Naive thymus-derived CD4-positive, alpha-beta T cell (primary cell): ENCODE measurements around the gene TIRAP. TPM values are rescaled to one million over a fixed set of nuclear protein-coding genes. Genes with fewer than 3 reads are reported as not detected.

Source experiments
- ATAC-seq: fragments of 150-1000 bp; cut with Tn5 transposase; 2 replicates; pipeline ENCODE4 v1.10.0; 2021; ENCODE audit warnings: mild to moderate bottlenecking, moderate library complexity
- CTCF ChIA-PET: fragments of 350-600 bp; sonication (Branson Sonifier 250); formaldehyde crosslinking; loops from one replicate; lab custom pipeline; 2021; ENCODE audit warnings: antibody characterized with exemption; lab: Charles Lee
- POLR2A ChIA-PET: fragments of 350-600 bp; sonication (Branson Sonifier 250); formaldehyde crosslinking; loops from one replicate; lab custom pipeline; 2021; ENCODE audit warnings: antibody characterized with exemption, inconsistent platforms; lab: Charles Lee
- DNase-seq, 9 donors: peaks; one replicate each; pipeline versions ENCODE4 v3.0.0 to v3.0.0-alpha.2; 2020 to 2022; ENCODE audit warnings: mixed read lengths in 1 of 9
- H3K27ac ChIP-seq: one replicate; pipeline ENCODE4 v1.7.0; 2013; ENCODE audit warnings: mild to moderate bottlenecking, low read depth, low read length, moderate library complexity
- H3K27me3 ChIP-seq, 2 donors: one replicate each; pipeline ENCODE4 v1.7.0; 2013; ENCODE audit warnings: low read length in 2 of 2, mild to moderate bottlenecking in 2 of 2, moderate library complexity in 2 of 2; ENCODE audit not compliant: control insufficient read depth in 2 of 2, insufficient read depth in 2 of 2
- H3K36me3 ChIP-seq, 3 experiments: 1 replicate in 2 of 3; 2 replicates in 1 of 3; pipeline ENCODE4 v1.7.0; 2013; ENCODE audit warnings: low read length in 3 of 3, mild to moderate bottlenecking in 3 of 3, moderate library complexity in 1 of 3; ENCODE audit not compliant: insufficient read depth in 3 of 3, control insufficient read depth in 2 of 3
- H3K4me1 ChIP-seq, 2 donors: one replicate each; pipeline ENCODE4 v1.7.0; 2013; ENCODE audit warnings: low read length in 2 of 2, mild to moderate bottlenecking in 2 of 2, moderate library complexity in 1 of 2; ENCODE audit not compliant: control insufficient read depth in 2 of 2, insufficient read depth in 2 of 2
- H3K4me3 ChIP-seq: 2 replicates; pipeline ENCODE4 v1.7.0; 2013; ENCODE audit warnings: mild to moderate bottlenecking, low read length
- H3K9me3 ChIP-seq, 3 experiments: 1 replicate in 2 of 3; 2 replicates in 1 of 3; pipeline ENCODE4 v1.7.0; 2013; ENCODE audit warnings: low read length in 3 of 3; ENCODE audit not compliant: control insufficient read depth in 2 of 3
- H3K27ac Mint-ChIP-seq, 9 donors: one replicate each; pipeline ENCODE4 v1.8.0; 2020 to 2022; ENCODE audit warnings: mixed read lengths in 9 of 9, mild to moderate bottlenecking in 8 of 9, moderate library complexity in 5 of 9, inconsistent platforms in 2 of 9
- H3K27me3 Mint-ChIP-seq, 5 donors: one replicate each; pipeline ENCODE4 v1.8.0; 2021 to 2022; ENCODE audit warnings: mixed read lengths in 5 of 5, mild to moderate bottlenecking in 1 of 5
- H3K36me3 Mint-ChIP-seq, 5 donors: one replicate each; pipeline ENCODE4 v1.8.0; 2020 to 2022; ENCODE audit warnings: mixed read lengths in 5 of 5, mild to moderate bottlenecking in 3 of 5, inconsistent platforms in 1 of 5
- H3K4me1 Mint-ChIP-seq, 7 donors: one replicate each; pipeline ENCODE4 v1.8.0; 2020 to 2022; ENCODE audit warnings: mixed read lengths in 7 of 7, mild to moderate bottlenecking in 3 of 7, inconsistent platforms in 1 of 7
- H3K4me3 Mint-ChIP-seq, 10 donors: one replicate each; pipeline ENCODE4 v1.8.0; 2020 to 2022; ENCODE audit warnings: mild to moderate bottlenecking in 10 of 10, mixed read lengths in 10 of 10, moderate library complexity in 6 of 10, inconsistent platforms in 2 of 10
- H3K9me3 Mint-ChIP-seq, 11 donors: one replicate each; pipeline ENCODE4 v1.8.0; 2020 to 2022; ENCODE audit warnings: mixed read lengths in 11 of 11, mild to moderate bottlenecking in 4 of 11, inconsistent platforms in 1 of 11, moderate library complexity in 1 of 11
- intact Hi-C, 2 donors: fragments of 100-400 bp; cut with micrococcal nuclease; formaldehyde crosslinking; loops; one replicate each; pipeline ENCODE4 v1.15.1; 2023
- polyA plus RNA-seq, 2 donors: library from polyadenylated mRNA; unstranded; fragments of 300-500 nt; fragmentation: Illumina TruSeq; gene quantifications; one replicate each; pipeline ENCODE4 v1.2.3, GENCODE V29; 2021
- total RNA-seq, 6 experiments: library from RNA in 5 of 6; stranded (reverse) in 5 of 6; gene quantifications; 1 replicate in 5 of 6; 2 replicates in 1 of 6; pipeline ENCODE4 v1.2.3 and lab custom pipeline; 2021 to 2026

Gene TIRAP
- total and polyA plus RNA-seq, 7 experiments from 2014 or later = 9.6 to 21.5 (median 16.3) TPM

GRCh38 chr11:126337126-126337473 lies 54.2 kb downstream of the TIRAP start:
- H3K4me3 ChIP-seq = no peak overlapping the region
- H3K27me3 ChIP-seq = no peaks in the 10 kb centered on the region
- no peaks in the 10 kb centered on the region for H3K27me3 Mint-ChIP-seq
- H3K9me3 Mint-ChIP-seq = no peaks in the 10 kb centered on the region
- CTCF ChIA-PET = interaction anchor here (1.3 kb wide), 1 partner anchor 19 kb away, joined by 3 read pairs; no protein-coding TSS in a partner anchor
- H3K9me3 ChIP-seq = no peaks in the 10 kb centered on the region
- no peak overlapping the region for H3K27ac ChIP-seq
- peak overlapping the region in 1 of 9 donors; percentile 4 for H3K27ac Mint-ChIP-seq
- H3K36me3 Mint-ChIP-seq = peaks cover 6 to 52% (median 16%) of the 10 kb centered on the region in 5 donors
- intact Hi-C loops = no loop called here
- POLR2A ChIA-PET = no interaction called here
- H3K36me3 ChIP-seq = peaks cover 0 to 76% (median 16%) of the 10 kb centered on the region in 3 experiments
- no peaks in the 10 kb centered on the region for H3K4me1 ChIP-seq
- peaks cover 0 to 28% (median 8%) of the 10 kb centered on the region in 7 donors for H3K4me1 Mint-ChIP-seq
- DNase-seq (no peak), ATAC-seq (no peak)
- H3K4me3 Mint-ChIP-seq = no peak overlapping the region

- ChIA-PET CTCF (interaction anchor here (1.3 kb wide), 1 partner anchor 18 kb away, joined by 3 read pairs; no protein-coding TSS in a partner anchor), POLR2A (no interaction called here)
- H3K9me3 Mint-ChIP-seq = peaks cover 0 to 1% (median 0%) of the 10 kb centered on the region in 11 donors
- no peak overlapping the region for H3K4me3 Mint-ChIP-seq
- DNase-seq = no peak
- intact Hi-C loops = no loop called here
- no peaks in the 10 kb centered on the region for H3K9me3 ChIP-seq
- no peaks in the 10 kb centered on the region for H3K27me3 ChIP-seq
- H3K27ac ChIP-seq = no peak overlapping the region
- H3K27ac Mint-ChIP-seq = peak overlapping the region in 1 of 9 donors; percentile 4
- H3K36me3 Mint-ChIP-seq = peaks cover 6 to 57% (median 20%) of the 10 kb centered on the region in 5 donors
- H3K4me3 ChIP-seq = no peak overlapping the region
- no peak for ATAC-seq
- H3K4me1 ChIP-seq = no peaks in the 10 kb centered on the region
- no peaks in the 10 kb centered on the region for H3K27me3 Mint-ChIP-seq
- H3K36me3 ChIP-seq = peaks cover 0 to 76% (median 12%) of the 10 kb centered on the region in 3 experiments
- peaks cover 0 to 27% (median 8%) of the 10 kb centered on the region in 7 donors for H3K4me1 Mint-ChIP-seq
These were observed 54.8 kb downstream of the TIRAP start for GRCh38 chr11:126337474-126338241.

- CTCF ChIA-PET = no interaction called here
- Mint-ChIP-seq H3K4me1 (peaks cover 0 to 27% (median 8%) of the 10 kb centered on the region in 7 donors), H3K27ac (peak overlapping the region in 5 of 9 donors; percentile 19 to 65 (median 35)), H3K9me3 (peaks cover 0 to 1% (median 0%) of the 10 kb centered on the region in 11 donors), H3K4me3 (no peak overlapping the region), H3K27me3 (no peaks in the 10 kb centered on the region), H3K36me3 (peaks cover 6 to 53% (median 17%) of the 10 kb centered on the region in 5 donors)
- DNase-seq (no peak), ATAC-seq (no peak)
- Histone ChIP-seq H3K9me3 (no peaks in the 10 kb centered on the region), H3K4me1 (no peaks in the 10 kb centered on the region), H3K27me3 (no peaks in the 10 kb centered on the region), H3K36me3 (peaks cover 0 to 75% (median 12%) of the 10 kb centered on the region in 3 experiments), H3K4me3 (no peak overlapping the region), H3K27ac (no peak overlapping the region)
- POLR2A ChIA-PET = interaction anchor here (0.6 kb wide), 1 partner anchor 417 kb away, joined by 3 read pairs; no protein-coding TSS in a partner anchor
- intact Hi-C loops = no loop called here
These were observed 55.6 kb downstream of the TIRAP start for GRCh38 chr11:126338346-126339055.

- no peaks in the 10 kb centered on the region for H3K27me3 ChIP-seq
- H3K9me3 ChIP-seq = no peaks in the 10 kb centered on the region
- no peaks in the 10 kb centered on the region for H3K4me1 ChIP-seq
- ATAC-seq = no peak
- Mint-ChIP-seq H3K27me3 (no peaks in the 10 kb centered on the region), H3K27ac (peak overlapping the region in 4 of 9 donors; percentile 19 to 70 (median 50)), H3K9me3 (peaks cover 0 to 1% (median 0%) of the 10 kb centered on the region in 11 donors), H3K4me1 (peaks cover 0 to 27% (median 8%) of the 10 kb centered on the region in 7 donors), H3K36me3 (peaks cover 6 to 51% (median 18%) of the 10 kb centered on the region in 5 donors), H3K4me3 (no peak overlapping the region)
- peaks cover 0 to 80% (median 12%) of the 10 kb centered on the region in 3 experiments for H3K36me3 ChIP-seq
- POLR2A ChIA-PET = no interaction called here
- intact Hi-C loops = no loop called here
- no peak for DNase-seq
- CTCF ChIA-PET = no interaction called here
- H3K27ac ChIP-seq = no peak overlapping the region
- H3K4me3 ChIP-seq = no peak overlapping the region
These were observed 56.4 kb downstream of the TIRAP start for GRCh38 chr11:126339073-126339862.

- peaks cover 3 to 56% (median 20%) of the 10 kb centered on the region in 5 donors for H3K36me3 Mint-ChIP-seq
- no peaks in the 10 kb centered on the region for H3K4me1 ChIP-seq
- H3K27me3 ChIP-seq = no peaks in the 10 kb centered on the region
- H3K4me1 Mint-ChIP-seq = peaks cover 0 to 25% (median 6%) of the 10 kb centered on the region in 7 donors
- CTCF ChIA-PET = no interaction called here
- no peak overlapping the region for H3K4me3 ChIP-seq
- H3K4me3 Mint-ChIP-seq = no peak overlapping the region
- intact Hi-C loops = no loop called here
- H3K9me3 Mint-ChIP-seq = peaks cover 0 to 1% (median 0%) of the 10 kb centered on the region in 11 donors
- no peaks in the 10 kb centered on the region for H3K27me3 Mint-ChIP-seq
- peaks cover 0 to 80% (median 12%) of the 10 kb centered on the region in 3 experiments for H3K36me3 ChIP-seq
- no peak overlapping the region for H3K27ac Mint-ChIP-seq
- POLR2A ChIA-PET = no interaction called here
- no peaks in the 10 kb centered on the region for H3K9me3 ChIP-seq
- no peak for ATAC-seq
- no peak for DNase-seq
- H3K27ac ChIP-seq = no peak overlapping the region
These were observed 57.1 kb downstream of the TIRAP start for GRCh38 chr11:126339863-126340434.
